ENCODE measurements around the gene SLC51B.
"Not testable (repeated sequence)": the region's sequence is repeated elsewhere in the genome, so short reads cannot be mapped to it uniquely, and the experiment has no call there.

The SLC51B gene

DNA sequence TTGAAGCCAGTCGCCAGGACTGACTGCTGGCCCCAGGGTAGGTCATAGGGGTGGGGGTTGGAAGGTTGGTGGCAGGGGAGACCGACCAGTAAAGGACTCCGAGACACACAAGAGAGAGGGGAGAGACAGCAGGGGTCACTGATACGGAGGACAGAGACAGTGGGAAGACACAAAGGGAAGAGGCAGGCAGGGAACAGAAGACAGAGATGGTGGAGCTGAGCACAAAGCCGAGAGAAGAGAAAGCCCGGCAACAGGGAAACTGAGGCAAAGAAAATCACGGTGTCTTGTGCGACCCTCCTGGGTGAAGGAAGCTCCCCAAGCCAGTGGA, 22.1 kb downstream of the SLC51B start:
- no peak for DNase-seq

DNA sequence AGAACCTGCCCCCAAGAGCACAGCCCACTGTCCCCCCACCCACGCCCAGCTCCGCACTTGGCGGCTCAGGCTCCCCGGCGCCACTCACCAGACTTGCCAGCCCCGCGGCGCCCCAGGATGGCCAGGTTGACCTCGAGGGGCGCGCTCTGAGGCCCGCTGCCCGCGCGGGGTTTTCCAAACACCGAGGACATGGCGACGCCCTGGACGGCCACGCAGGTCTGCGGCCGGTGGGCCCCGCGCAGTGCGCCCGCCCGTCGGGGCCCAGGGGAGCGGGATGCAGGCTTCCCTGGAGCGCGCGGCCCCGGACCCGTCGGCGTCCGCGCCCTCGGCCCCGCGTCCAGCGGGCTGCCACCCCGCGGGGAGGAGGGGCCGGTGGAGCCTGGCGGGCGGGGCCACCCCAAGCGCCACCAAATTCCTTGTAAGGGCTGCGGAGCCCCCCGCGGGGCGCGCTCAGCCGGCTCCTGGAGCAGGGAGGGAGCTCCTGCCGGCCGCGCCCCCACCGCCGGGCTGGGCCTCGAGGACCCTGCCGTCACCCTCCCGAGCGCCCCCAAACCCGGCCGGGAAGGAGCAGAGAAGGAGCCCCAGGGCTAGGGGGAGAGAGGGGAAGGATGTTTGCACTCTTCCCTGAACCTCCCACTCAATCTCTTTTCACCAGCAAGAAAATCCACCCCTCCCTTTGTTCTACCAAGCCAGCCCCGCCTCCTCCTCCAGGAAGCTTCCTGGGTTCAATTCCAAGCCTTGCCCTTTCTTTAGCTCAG, 22.6 kb downstream of the SLC51B start, which contains the start of gene RASL12:
TSS of gene RASL12 (minus strand) at position 347 of the 758 bp plus-strand sequence. CDS start at position 191, 156 bp downstream.
- DNase-seq, result no peak

DNA sequence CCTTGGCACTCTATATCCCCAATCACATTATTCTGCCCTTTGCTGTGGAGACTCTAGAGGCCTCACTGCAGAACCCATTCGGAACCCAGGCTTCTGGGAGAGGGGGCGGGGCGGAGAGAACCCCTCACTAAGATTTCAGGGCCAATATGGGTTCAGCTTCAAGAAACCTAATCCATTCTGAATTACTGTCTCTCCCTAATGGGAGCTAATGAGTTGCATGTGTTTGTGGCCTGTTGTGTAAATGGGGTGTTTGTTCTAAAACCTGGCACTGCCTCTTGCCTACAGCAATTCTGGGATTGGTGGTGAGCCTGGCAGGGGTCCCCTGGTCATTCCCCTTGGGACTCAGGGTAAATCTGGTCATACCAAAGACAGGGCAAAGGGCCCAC, 23.2 kb downstream of the SLC51B start:
- DNase-seq, result no peak

DNA sequence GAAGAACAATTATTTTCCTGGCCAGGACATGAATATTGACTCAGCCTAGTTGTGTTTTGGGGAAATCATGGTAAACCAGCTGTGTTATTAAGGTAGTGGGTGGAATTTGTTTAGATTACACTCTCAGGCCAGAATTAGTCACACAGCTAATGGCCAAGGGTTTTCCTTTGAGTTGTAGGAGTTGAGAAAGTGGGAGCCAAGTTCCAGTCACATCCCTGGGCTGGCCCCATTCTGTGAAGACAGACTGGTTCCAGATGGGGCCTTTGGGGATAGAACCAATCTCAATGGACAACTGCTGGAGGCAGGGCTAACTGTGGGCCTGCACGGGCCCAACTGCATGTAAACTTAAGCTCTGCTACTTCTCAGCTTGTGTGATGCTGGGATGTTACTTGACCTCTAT, 24.0 kb downstream of the SLC51B start:
- DNase-seq, result no peak

DNA sequence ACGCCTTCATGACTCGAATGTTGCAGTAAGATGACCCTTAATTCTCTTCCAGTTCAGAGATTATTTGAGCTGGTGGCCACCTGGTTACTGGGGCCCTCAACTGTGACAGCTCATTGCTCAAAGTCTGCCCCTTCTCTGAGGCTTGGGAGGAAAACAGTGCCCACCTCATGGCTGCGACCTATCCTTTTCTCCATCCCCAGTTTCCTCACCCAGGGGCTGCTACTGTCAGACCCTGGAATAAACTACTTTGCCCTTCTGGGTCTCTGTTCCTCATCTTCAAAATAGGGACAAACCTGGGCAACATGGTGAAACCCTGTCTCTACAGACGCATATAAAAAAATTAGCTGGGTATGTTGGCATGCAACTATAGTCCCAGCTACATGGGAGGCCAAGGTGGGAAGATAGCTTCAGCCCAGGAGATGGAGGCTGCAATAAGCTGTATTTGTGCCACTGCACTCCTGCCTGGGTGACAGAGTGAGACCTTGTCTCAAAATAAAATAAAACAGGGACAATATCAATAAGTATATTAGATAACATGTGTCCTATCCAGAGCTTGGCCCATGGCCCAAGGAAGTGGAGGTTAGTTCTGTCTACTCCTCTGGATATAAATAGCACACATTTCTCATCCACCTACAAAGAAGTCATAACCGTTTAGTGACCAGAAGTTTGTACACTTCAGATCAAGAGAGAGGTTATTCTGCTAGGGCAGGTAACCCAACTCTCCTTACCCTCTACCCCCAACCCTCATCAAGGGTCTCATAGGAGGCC, 24.8 kb downstream of the SLC51B start:
- DNase-seq, result no peak

DNA sequence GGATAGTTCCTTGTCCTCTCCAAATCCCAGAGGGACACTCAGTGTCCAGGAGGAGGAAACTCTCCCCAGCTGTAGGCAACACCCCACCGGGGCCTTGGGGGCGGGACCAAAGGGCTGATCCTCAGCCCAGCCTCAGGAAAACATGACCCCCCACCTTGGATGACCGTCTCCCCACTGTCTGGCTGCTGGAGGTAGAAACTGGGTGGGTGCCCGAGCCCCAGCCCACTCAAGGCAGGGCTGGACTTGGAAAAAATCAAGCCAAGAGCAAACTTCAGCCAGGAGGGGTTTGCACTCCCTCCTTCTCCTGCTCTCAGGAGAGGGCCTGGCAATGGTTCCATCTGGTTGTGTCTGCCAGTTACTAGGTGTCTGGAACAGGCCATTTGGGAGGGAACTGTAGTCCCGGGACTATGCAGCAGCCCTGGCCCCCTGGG, 26.2 kb downstream of the SLC51B start:
- no peak for DNase-seq

DNA sequence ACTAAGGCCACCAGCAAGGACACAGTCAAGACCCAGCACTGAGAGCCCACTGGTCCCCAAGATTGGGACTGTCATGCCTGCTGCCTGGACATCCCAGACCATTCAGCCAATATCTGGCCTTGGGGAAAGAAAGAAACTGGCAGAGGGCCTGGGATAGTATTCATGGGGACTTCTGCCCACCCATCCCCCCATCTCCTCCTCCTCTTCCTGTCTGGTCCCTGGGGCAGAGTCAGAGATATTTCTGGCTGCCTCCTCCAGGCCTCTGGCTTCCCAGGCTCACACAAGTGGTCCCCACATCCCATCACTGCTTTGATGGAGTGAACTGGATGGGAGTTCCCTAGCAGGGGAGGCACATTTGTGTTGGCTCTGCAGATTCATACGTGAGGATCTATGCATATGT, 26.8 kb downstream of the SLC51B start:
- DNase-seq, result no peak

DNA sequence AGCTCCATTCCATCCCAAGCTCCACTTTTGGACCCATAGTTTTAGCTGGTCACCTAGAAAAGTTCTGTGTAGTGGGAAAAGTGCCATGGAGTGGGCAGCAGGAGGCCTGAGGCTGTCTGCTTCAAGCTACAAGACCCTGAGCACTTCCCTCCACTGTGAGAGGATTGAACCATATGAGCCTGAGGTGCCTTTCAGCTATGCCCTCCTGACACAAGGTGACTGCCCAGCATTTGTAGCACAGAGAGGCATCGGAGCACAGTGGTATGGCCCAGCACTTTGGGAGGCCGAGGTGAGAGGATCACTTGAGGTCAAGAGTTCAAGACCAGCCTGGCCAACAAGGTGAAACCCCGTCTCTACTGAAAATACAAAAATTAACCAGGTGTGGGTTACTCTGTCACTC, 27.4 kb downstream of the SLC51B start:
- DNase-seq, result no peak

DNA sequence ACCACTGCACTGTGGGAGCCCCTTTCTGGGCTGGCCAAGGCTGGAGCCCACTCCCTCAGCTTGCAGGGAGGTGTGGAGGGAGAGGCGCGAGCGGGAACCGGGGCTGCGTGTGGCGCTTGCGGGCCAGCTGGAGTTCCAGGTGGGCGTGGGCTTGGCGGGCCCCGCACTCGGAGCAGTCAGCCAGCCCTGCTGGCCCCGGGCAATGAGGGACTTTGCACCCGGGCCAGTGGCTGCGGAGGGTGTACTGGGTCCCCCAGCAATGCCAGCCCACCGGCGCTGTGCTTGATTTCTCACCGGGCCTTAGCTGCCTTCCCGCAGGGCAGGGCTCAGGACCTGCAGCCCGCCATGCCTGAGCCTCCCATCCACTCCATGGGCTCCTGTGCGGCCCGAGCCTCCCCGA, 29.8 kb downstream of the SLC51B start:
- not testable (repeated sequence) for DNase-seq

DNA sequence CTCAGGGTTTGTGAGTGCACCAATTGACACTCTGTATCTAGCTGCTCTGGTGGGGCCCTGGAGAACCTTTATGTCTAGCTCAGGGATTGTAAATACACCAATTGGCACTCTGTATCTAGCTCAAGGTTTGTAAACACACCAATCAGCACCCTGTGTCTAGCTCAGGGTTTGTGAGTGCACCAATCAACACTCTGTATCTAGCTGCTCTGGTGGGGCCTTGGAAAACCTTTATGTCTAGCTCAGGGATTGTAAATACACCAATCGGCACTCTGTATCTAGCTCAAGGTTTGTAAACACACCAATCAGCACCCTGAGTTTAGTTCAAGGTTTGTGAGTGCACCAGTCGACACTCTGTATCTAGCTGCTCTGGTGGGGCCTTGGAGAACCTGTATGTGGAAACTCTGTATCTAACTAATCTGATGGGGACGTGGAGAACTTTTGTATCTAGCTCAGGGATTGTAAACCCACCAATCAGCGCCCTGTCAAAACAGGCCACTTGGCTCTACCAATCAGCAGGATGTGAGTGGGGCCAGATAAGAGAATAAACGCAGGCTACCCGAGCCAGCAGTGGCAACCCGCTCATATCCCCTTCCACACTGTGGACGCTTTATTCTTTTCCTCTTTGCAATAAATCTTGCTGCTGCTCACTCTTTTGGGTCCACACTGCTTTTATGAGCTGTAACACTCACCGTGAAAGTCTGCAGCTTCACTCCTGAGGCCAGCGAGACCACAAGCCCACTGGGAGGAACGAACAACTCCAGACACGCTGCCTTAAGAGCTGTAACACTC, 30.6 kb downstream of the SLC51B start:
- DNase-seq, result not testable (repeated sequence)

DNA sequence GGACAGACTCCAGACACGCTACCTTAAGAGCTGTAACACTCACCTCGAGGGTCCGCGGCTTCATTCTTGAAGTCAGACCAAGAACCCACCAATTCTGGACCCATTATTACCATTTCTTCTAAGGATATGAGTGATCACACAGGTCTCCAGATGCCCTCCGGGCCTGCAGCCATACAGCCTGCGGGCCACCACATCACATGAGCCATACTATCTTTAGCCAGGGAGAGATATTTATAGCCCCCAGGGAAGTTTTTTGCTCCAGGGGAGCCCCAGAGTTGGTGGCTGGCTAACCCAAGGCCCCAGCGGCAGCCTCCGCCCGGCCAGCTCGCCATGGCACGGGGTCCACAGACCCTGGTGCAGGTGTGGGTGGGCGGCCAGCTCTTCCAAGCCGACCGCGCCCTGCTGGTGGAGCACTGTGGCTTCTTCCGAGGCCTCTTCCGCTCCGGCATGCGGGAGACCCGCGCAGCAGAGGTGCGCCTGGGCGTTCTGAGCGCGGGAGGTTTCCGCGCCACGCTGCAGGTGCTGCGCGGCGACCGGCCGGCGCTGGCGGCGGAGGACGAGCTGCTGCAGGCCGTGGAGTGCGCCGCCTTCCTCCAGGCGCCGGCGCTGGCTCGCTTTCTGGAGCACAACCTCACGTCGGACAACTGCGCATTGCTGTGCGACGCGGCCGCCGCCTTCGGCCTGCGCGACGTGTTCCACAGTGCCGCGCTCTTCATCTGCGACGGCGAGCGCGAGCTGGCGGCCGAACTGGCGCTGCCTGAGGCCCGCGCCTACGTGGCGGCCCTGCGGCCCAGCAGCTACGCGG, 31.5 kb downstream of the SLC51B start, which contains the start of gene KBTBD13:
TSS of gene KBTBD13 (plus strand) at position 261 of the 805 bp plus-strand sequence. CDS start at position 331, 70 bp downstream.
- no peak for DNase-seq

DNA sequence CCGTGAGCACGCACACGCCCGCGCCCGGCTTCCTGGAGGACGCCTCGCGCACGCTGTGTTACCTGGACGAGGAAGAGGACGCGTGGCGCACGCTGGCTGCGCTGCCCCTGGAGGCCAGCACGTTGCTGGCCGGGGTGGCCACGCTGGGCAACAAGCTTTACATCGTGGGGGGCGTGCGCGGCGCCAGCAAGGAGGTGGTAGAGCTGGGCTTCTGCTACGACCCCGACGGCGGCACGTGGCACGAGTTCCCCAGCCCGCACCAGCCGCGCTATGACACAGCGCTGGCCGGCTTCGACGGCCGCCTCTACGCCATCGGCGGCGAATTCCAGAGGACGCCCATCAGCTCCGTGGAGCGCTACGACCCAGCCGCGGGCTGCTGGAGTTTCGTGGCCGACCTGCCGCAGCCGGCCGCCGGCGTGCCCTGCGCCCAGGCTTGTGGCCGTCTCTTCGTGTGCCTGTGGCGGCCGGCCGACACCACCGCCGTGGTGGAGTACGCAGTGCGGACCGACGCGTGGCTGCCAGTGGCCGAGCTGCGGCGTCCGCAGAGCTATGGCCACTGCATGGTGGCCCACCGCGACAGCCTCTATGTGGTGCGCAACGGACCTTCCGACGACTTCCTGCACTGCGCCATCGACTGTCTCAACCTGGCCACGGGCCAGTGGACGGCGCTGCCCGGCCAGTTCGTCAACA, 32.2 kb downstream of the SLC51B start:
- no peak for DNase-seq

DNA sequence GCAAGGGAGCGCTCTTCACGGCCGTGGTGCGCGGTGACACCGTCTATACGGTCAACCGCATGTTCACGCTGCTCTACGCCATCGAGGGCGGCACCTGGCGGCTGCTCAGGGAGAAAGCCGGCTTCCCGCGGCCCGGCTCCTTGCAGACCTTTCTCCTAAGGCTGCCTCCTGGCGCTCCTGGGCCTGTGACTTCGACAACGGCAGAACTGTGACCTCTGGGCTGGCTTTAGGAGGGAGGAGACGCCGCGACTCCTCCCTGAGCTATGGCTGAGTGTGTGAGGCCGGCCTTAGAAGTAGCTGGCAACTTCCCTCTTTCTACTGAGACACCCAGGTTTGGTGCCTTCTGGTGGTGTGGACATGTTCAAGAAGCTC, 32.8 kb downstream of the SLC51B start:
- DNase-seq, result peak; percentile 48

DNA sequence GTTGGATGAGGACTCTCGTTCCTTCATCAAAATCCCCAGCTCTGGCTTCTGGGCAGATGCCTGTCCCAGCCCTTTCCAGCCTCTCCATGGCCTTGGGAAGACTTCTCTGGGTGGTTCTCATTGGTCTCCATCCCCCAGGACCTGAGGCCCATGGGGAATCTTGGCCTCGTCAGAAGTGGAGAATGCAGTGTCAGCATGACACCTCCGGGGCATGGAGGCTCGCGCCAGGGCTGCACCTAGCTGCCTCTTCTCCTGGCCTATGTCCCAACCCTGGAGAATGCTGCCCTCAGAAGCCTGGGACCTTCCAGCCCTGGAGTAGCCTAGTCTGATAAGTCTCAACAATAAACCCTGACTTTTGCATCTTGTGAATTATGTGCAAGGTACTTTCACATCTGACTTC, 34.4 kb downstream of the SLC51B start:
- no peak for DNase-seq

DNA sequence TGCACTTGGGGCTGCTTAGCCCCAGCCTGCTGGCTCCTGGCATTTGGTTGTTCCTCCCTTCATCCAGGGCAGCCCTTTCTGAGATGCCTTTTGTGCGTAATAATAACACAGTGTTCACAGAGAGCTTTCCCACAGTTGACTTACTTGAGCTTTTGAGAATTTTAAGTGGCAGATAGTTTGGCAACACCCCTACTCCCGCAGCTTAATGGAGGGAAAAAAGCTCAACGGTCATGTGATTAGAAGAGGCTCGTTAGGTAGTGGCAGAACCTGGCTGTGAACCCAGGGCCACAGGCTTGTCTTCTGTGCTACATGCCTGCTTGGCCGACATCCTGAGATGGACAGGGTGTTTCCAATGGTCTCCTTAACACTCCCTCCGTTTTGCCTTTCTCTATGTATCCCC, 36.1 kb downstream of the SLC51B start:
- DNase-seq, result no peak

DNA sequence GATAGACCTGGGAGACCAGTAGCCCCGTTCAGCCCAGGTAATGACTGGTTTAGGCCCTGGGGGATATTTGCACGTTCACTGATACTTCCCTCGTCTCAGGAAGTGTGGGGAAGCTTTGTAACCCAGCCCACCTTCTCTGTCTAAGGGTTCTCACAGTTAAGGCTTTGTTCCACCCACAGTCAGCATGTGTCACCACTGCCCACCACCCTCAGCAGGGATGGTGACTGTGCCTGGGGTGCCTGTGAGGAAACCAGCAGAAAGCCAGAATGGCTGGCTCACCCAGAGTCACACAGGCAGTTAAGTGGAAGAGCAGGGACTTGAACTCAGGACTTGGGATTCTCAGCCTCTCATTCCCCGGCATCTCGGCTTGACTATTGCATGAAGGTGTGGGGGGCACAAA, 36.6 kb downstream of the SLC51B start:
- peak; percentile 39 for DNase-seq

DNA sequence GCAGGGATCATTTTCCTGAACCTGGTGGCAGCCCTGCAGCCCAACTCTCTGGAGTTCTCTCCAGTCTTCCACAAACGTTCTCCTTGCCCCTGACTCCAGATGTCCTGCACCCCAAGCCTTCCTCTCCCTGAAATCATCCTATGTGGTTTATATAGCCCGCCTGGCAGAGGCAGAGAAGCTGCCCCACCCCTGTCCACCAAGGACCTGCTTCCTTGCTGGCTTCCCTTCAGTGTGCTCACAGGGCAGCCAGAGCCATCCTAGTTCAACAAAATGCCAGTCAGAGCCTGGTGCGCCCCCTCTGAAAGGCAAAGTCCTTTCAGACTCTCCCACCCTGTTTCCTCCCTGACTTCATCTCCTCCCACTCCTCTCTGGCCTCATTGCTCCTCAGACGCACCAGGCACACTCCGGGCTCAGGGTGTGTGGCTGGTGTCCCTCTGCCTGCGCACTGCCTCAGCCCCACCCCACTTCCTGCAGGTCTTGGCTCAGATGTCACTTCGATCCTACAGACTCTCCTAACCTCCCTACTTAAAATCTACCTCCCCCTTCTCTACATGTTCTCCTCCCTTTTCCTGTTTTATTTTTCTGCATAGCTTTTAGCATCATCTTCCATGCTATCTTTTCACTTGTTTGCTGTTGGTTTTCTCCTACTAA, 37.2 kb downstream of the SLC51B start:
- DNase-seq, result no peak

DNA sequence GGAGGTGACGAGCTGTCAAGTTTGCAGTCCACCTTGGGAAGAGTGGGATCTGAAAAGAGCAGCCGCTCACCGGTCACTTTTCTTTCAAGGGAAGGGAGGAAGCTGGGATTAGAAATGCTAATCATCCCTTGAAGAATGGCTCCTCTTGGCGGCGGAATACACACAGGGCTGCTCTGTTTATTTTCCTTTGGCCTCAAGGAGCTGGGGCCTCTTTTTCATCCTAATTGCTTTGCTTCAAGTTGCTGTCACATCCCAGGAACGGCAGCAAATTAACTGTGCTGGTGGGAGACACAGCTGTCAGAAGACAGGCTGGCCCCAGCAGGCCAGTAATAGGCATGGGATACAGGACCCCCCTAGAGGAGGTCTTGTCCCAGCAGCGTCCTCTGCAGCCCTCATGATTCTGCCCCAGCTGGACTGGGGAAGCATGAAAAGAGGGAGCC, 38.1 kb downstream of the SLC51B start:
- no peak for DNase-seq

DNA sequence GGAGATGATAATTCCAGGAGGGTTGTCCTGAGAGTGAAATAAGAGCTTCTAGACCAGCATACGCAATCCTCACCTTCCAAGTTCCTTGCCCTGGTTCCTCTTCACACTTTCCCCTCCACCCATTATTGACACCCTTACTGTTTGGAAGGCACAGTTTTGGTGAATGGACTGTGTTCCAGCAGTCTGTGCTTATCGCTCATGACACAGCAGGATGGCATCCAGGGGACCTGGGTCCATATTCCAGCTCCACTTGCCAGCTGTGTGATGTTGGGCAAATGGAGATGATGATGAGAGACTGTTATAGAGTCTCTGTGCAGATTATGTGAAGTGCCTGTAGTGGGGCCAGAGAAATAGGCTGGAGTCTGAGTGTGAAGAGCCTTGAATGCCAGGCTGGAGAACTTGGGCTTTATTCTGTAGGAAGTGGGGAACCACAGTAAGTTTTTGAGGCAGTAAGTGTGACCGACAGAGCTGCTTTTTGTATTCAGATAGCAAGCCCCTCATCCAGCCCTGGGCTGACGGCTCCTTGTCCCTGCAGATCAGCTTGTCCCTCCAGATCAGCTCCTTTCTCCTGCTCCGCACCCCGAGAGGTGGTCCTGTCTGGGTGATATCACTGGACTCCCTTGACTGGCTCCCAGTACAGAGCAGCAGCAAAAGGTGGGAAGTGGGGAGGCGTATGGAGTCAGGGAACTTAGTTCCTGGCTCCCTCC, 39.5 kb downstream of the SLC51B start:
- DNase-seq, result no peak

DNA sequence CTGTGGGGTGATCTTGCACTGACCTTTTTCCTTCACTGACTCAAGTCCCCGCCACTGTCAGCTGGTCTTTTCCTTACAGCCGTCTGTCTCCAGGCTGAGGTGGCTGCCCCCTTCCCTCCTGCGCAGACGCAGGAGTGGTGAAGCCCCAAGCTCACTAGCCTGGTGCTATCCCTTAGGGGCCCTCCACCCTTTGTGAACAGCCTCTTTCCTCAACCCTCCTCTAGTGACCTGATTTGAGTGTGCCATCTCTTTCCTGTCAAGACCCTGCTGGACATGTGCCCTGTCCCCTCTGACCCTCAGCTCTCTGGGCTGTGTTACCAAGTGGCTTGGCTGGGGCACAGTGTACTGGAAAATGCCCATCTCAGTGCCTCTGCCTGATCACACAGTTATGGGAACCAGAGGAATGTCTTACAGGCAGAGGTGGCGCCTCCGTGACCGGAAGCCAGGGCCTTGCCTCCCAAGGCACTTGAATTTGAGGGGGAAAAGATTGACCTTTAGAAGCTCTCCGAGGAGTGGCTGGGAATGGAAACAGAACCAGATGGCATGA, 40.1 kb downstream of the SLC51B start:
- no peak for DNase-seq

Data from stimulated activated CD4-positive, alpha-beta T cell treated with anti-CD3 and anti-CD28 coated beads, Interleukin-4, amount 100 ng/mL, for 24 hours (primary cell).